HCT116 (cell line): ENCODE results near the gene GRB7. TPM values are rescaled to one million over a fixed set of nuclear protein-coding genes. Genes with fewer than 3 reads are reported as not detected.

ENCODE experiments used
- ATAC-seq: fragments of 200-7000 bp; cut with Tn5 transposase; 2 replicates; pipeline ENCODE4 v1.9.1; 2020; ENCODE audit warnings: mild to moderate bottlenecking, moderate library complexity
- BruUV-seq: library from RNA; stranded (reverse); fragments of 400-500 nt; replicated peaks from 2 replicates; lab custom pipeline; 2021; lab: Mats Ljungman, UMichigan
- CTCF ChIA-PET: fragments of 300-600 bp; sonication (Branson Sonifier 250); formaldehyde crosslinking; loops from one replicate; lab custom pipeline; 2021; ENCODE audit warnings: antibody characterized with exemption; lab: Charles Lee
- POLR2A ChIA-PET: fragments of 300-600, 350-600 bp; sonication (Branson Sonifier 250); formaldehyde crosslinking; loops from one replicate; lab custom pipeline; 2021; ENCODE audit warnings: antibody characterized with exemption; lab: Charles Lee
- RAD21 ChIA-PET, 2 experiments: fragments of 300-600 bp; sonication (Branson Sonifier 250); formaldehyde crosslinking; loops; one replicate each; lab custom pipeline; 2023; ENCODE audit warnings: low total read pairs in 2 of 2; ENCODE audit not compliant: uncharacterized antibody in 2 of 2, unreplicated experiment in 2 of 2, low non-redundant PET in 1 of 2; lab: Charles Lee
- DNase-seq: peaks from one replicate; pipeline ENCODE4 v3.0.0-alpha.2; 2010; ENCODE audit warnings: low read depth, low spot score
- H2AFZ ChIP-seq: fragments of 200-600 bp; shearing (Covaris generic), sonication (generic); 2 replicates; pipeline ENCODE4 v1.6.1; 2017; ENCODE audit warnings: low read depth, mixed run types, mixed read lengths, antibody characterized with exemption, low read length; ENCODE audit not compliant: poor library complexity, severe bottlenecking
- H3K27ac ChIP-seq: 2 replicates; pipeline ENCODE4 v1.5.1; 2012; ENCODE audit warnings: low read depth, low read length
- H3K27me3 ChIP-seq: fragments of 200-600 bp; sonication (generic); 2 replicates; pipeline ENCODE4 v1.6.1; 2016; ENCODE audit warnings: mixed run types, low read length, mixed read lengths; ENCODE audit not compliant: insufficient read depth
- H3K36me3 ChIP-seq, 2 experiments: fragments of 200-500 bp in 1 of 2; fragments of 200-600 bp in 1 of 2; sonication (Bioruptor generic) in 1 of 2; sonication (generic) in 1 of 2; 2 replicates each; pipeline versions ENCODE4 v1.5.1 to v1.6.1; 2014 to 2016; ENCODE audit warnings: low read length in 2 of 2, inconsistent platforms in 1 of 2, mixed read lengths in 1 of 2, mixed run types in 1 of 2; ENCODE audit not compliant: insufficient read depth in 2 of 2, control insufficient read depth in 1 of 2
- H3K4me1 ChIP-seq, 2 experiments: fragments of 200-600 bp in 1 of 2; sonication (generic) in 1 of 2; 2 replicates each; pipeline versions ENCODE4 v1.5.1 to v1.6.1; 2012 to 2017; ENCODE audit warnings: low read length in 2 of 2, inconsistent platforms in 1 of 2, mild to moderate bottlenecking in 1 of 2, mixed read lengths in 1 of 2, mixed run types in 1 of 2, moderate library complexity in 1 of 2; ENCODE audit not compliant: insufficient read depth in 2 of 2, control insufficient read depth in 1 of 2
- H3K4me2 ChIP-seq: fragments of 200-600 bp; sonication (generic); 2 replicates; pipeline ENCODE4 v1.6.1; 2017; ENCODE audit warnings: mixed run types, low read length, mixed read lengths
- H3K4me3 ChIP-seq, 2 experiments: fragments of 200-600 bp in 1 of 2; sonication (generic) in 1 of 2; replicated peaks in 1 of 2; 2 replicates each; pipeline ENCODE4 v1.5.1; 2011 to 2016; ENCODE audit warnings: low read length in 2 of 2, control low read depth in 1 of 2, low read depth in 1 of 2, mild to moderate bottlenecking in 1 of 2, mixed read lengths in 1 of 2, mixed run types in 1 of 2
- H3K79me2 ChIP-seq: fragments of 200-600 bp; sonication (generic); 2 replicates; pipeline ENCODE4 v1.6.1; 2017; ENCODE audit warnings: mild to moderate bottlenecking, mixed run types, low read length, moderate library complexity, mixed read lengths; ENCODE audit not compliant: insufficient read depth
- H3K9ac ChIP-seq: fragments of 200-600 bp; sonication (generic); 2 replicates; pipeline ENCODE4 v1.6.1; 2016; ENCODE audit warnings: low read length, mixed read lengths
- H3K9me2 ChIP-seq: fragments of 200-600 bp; sonication (generic), shearing (Covaris generic); 2 replicates; pipeline ENCODE4 v1.6.1; 2017; ENCODE audit warnings: mixed run types, mild to moderate bottlenecking, moderate library complexity; ENCODE audit not compliant: insufficient read depth
- H3K9me3 ChIP-seq, 2 experiments: fragments of 200-500 bp in 1 of 2; fragments of 200-600 bp in 1 of 2; sonication (Bioruptor generic) in 1 of 2; sonication (generic) in 1 of 2; 2 replicates each; pipeline ENCODE4 v1.6.1; 2014 to 2017; ENCODE audit warnings: low read length in 2 of 2, mixed read lengths in 2 of 2, inconsistent platforms in 1 of 2, low read depth in 1 of 2, mild to moderate bottlenecking in 1 of 2, mixed run types in 1 of 2, moderate library complexity in 1 of 2; ENCODE audit not compliant: control insufficient read depth in 1 of 2, insufficient read depth in 1 of 2
- H4K20me1 ChIP-seq: fragments of 200-600 bp; sonication (generic), shearing (Covaris generic); 2 replicates; pipeline ENCODE4 v1.6.1; 2017; ENCODE audit warnings: mixed run types, mild to moderate bottlenecking, moderate library complexity; ENCODE audit not compliant: insufficient read depth
- CBX3 ChIP-seq: IDR thresholded peaks from 2 replicates; pipeline ENCODE4 v1.6.1; 2012; ENCODE audit warnings: low read depth
- EGR1 ChIP-seq: IDR thresholded peaks from 2 replicates; pipeline ENCODE4 v1.6.1; 2012; ENCODE audit warnings: low read depth
- ELF1 ChIP-seq: IDR thresholded peaks from 2 replicates; pipeline ENCODE4 v1.6.1; 2012; ENCODE audit warnings: low read depth, borderline replicate concordance
- EZH2phosphoT487 ChIP-seq: fragments of 200-600 bp; IDR thresholded peaks from 2 replicates; pipeline ENCODE4 v1.6.1; 2018; ENCODE audit warnings: antibody characterized with exemption, borderline replicate concordance
- MAX ChIP-seq: IDR thresholded peaks from 2 replicates; pipeline ENCODE4 v1.6.1; 2012
- REST ChIP-seq: IDR thresholded peaks from 2 replicates; pipeline ENCODE4 v1.6.1; 2012; ENCODE audit warnings: low read depth
- SP1 ChIP-seq: IDR thresholded peaks from 2 replicates; pipeline ENCODE4 v1.6.1; 2012; ENCODE audit warnings: low read depth
- SRF ChIP-seq: IDR thresholded peaks from 2 replicates; pipeline ENCODE4 v1.6.1; 2012; ENCODE audit warnings: low read depth
- ZFX ChIP-seq: fragments of 450-650 bp; IDR thresholded peaks from 2 replicates; pipeline ENCODE4 v1.6.1; 2017
- ZNF274 ChIP-seq: fragments of 200-500 bp; sonication (Bioruptor generic); IDR thresholded peaks from 2 replicates; pipeline ENCODE4 v1.6.1; 2014; ENCODE audit warnings: mild to moderate bottlenecking, low read depth, low read length, inconsistent platforms
- intact Hi-C: fragments of 100-400 bp; cut with micrococcal nuclease; formaldehyde crosslinking; loops from 2 replicates; pipeline ENCODE4 v1.10.0; 2022
- total RNA-seq: library from RNA; stranded (reverse); gene quantifications from one replicate; pipeline ENCODE4 v1.2.1, GENCODE V29; 2021; ENCODE audit not compliant: unreplicated experiment

GRB7 gene
- total RNA-seq, 1 experiment from 2014 or later, result 51.9 TPM

GRCh38 chr17:39757931-39758873 lies 20.5 kb downstream of the GRB7 start:
- Histone ChIP-seq H3K79me2 (no peaks in the 10 kb centered on the region), H3K9me3 (no peaks in the 10 kb centered on the region), H3K9ac (no peak overlapping the region), H3K4me3 (no peak overlapping the region), H4K20me1 (no peaks in the 10 kb centered on the region), H3K4me1 (peaks cover 5 to 18% of the 10 kb centered on the region in 2 experiments), H3K27me3 (peaks cover 6% of the 10 kb centered on the region; the same call in 1 of the 2 replicates), H3K4me2 (no peak overlapping the region), H3K27ac (no peak overlapping the region), H3K9me2 (no peaks in the 10 kb centered on the region), H3K36me3 (no peaks in the 10 kb centered on the region), H2AFZ (no peak overlapping the region)
- intact Hi-C loops, result no loop called here
- no TSS peak for BruUV-seq
- ChIA-PET RAD21 (no interaction called here), CTCF (interaction anchor here (1.5 kb wide), 1 partner anchor 137 kb away, joined by 3 read pairs; no protein-coding TSS in a partner anchor), POLR2A (no interaction called here)
- no peak for TF ChIP-seq SP1
- no peak for DNase-seq
- ATAC-seq, result no peak

DNA sequence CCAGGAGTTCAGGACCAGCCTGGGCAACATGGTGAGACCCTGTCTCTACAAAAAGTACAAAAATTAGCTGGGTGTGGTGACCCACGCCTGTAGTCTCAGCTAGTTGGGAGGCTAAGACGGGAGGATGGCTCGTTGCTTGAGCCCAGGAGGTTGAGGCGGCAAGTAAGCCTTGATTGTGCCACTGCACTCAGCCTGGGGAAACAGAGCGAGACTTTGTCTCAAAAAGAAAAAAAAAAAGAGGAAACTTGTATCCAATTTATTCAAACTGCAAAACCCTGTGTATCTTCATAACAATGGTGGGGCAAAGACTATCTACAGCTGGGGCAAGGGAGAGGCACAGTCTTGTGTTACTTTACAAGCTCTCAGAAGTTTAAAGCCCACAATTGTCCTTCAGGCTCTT lies 21.5 kb downstream of the GRB7 start:
- ATAC-seq (no peak), DNase-seq (no peak)
- POLR2A ChIA-PET, result no interaction called here
- Histone ChIP-seq H3K36me3 (no peaks in the 10 kb centered on the region), H3K27ac (no peak overlapping the region), H3K9me2 (no peaks in the 10 kb centered on the region), H3K4me1 (peaks cover 0 to 8% of the 10 kb centered on the region in 2 experiments; a peak in 3 of 4 replicates), H3K9ac (no peak overlapping the region), H3K27me3 (peaks cover 6% of the 10 kb centered on the region; the same call in 1 of the 2 replicates), H3K79me2 (no peaks in the 10 kb centered on the region), H4K20me1 (no peaks in the 10 kb centered on the region), H2AFZ (no peak overlapping the region), H3K9me3 (no peaks in the 10 kb centered on the region), H3K4me2 (no peak overlapping the region), H3K4me3 (no peak overlapping the region)
- no TSS peak for BruUV-seq
- TF ChIP-seq SRF (no peak), SP1 (no peak), ZFX (no peak), MAX (no peak), CBX3 (no peak), ELF1 (no peak), ZNF274 (no peak), EGR1 (no peak), REST (no peak), EZH2phosphoT487 (no peak)
- CTCF ChIA-PET, result interaction anchor here (1.5 kb wide), 1 partner anchor 138 kb away, joined by 3 read pairs; no protein-coding TSS in a partner anchor
- intact Hi-C loops, result no loop called here
- RAD21 ChIA-PET, result no interaction called here
